Upper lobe of left lung (tissue), 4 donors: ENCODE measurements around the gene FREM1.

Source experiments
- CTCF ChIP-seq, 6 experiments: fragments of 450-650 bp in 4 of 6; fragments of 200-600 bp in 2 of 6; sonication (generic) in 2 of 6; IDR thresholded peaks; one replicate each; pipeline ENCODE4 v1.5.1; 2016 to 2019; ENCODE audit warnings: antibody characterized with exemption in 6 of 6
- EP300 ChIP-seq, 4 donors: sonication (generic); formaldehyde crosslinking; IDR thresholded peaks; one replicate each; pipeline ENCODE4 v1.5.1; 2017; ENCODE audit warnings: antibody characterized with exemption in 4 of 4, control low read depth in 2 of 4
- POLR2A ChIP-seq, 4 donors: fragments of 450-650 bp; IDR thresholded peaks; one replicate each; pipeline ENCODE4 v1.5.1; 2016 to 2017; ENCODE audit warnings: antibody characterized with exemption in 4 of 4, mild to moderate bottlenecking in 2 of 4

- TF ChIP-seq POLR2A (IDR thresholded peaks at IDR 0.05) (no peak), CTCF (IDR thresholded peaks at IDR 0.05) (no peak), EP300 (IDR thresholded peaks at IDR 0.05) (no peak)
Observed at GRCh38 chr9:14864309-14864708, 45.9 kb downstream of the FREM1 start.
